ENCODE results near the gene TNPO2.
A peak's percentile ranks its signal among the peaks of the same experiment; 100 is the strongest.
"Not testable (repeated sequence)": the region's sequence is repeated elsewhere in the genome, so short reads cannot be mapped to it uniquely, and the experiment has no call there.

The TNPO2 gene

GRCh38 chr19:12736995-12737834 lies 13.5 kb upstream of the TNPO2 start, which contains the start of gene GET3:
Gene GET3, plus strand, starts transcription at chr19:12737497. Its CDS starts 9 bp downstream, at chr19:12737506.
- DNase-seq, result peak; percentile 99

GRCh38 chr19:12733369-12734214 lies 9.9 kb upstream of the TNPO2 start:
- DNase-seq, result no peak

- no peak for DNase-seq
These were observed 7.6 kb upstream of the TNPO2 start for GRCh38 chr19:12731337-12731736.

- no peak for DNase-seq
These were observed 6.3 kb upstream of the TNPO2 start for GRCh38 chr19:12730064-12730463.

- DNase-seq, result no peak
These were observed 4.2 kb upstream of the TNPO2 start for GRCh38 chr19:12727745-12728433.

- DNase-seq, result no peak
These were observed 3.2 kb upstream of the TNPO2 start for GRCh38 chr19:12726988-12727316.

- not testable (repeated sequence) for DNase-seq
These were observed 1.9 kb upstream of the TNPO2 start for GRCh38 chr19:12725612-12726011.

GRCh38 chr19:12723381-12723640 lies 421 bp downstream of the TNPO2 start:
- DNase-seq, result no peak

GRCh38 chr19:12722566-12723380 lies 959 bp downstream of the TNPO2 start:
- peak; percentile 99 for DNase-seq

GRCh38 chr19:12721656-12722565 lies 1.8 kb downstream of the TNPO2 start:
- peak; percentile 36 for DNase-seq

- DNase-seq, result no peak
These were observed 2.7 kb downstream of the TNPO2 start for GRCh38 chr19:12720851-12721655.

- no peak for DNase-seq
These were observed 3.4 kb downstream of the TNPO2 start for GRCh38 chr19:12720296-12720695.

GRCh38 chr19:12715929-12716328 lies 7.8 kb downstream of the TNPO2 start:
- DNase-seq, result no peak

GRCh38 chr19:12715102-12715501 lies 8.6 kb downstream of the TNPO2 start:
- DNase-seq, result no peak

GRCh38 chr19:12713304-12713703 lies 10.4 kb downstream of the TNPO2 start:
- not testable (repeated sequence) for DNase-seq

GRCh38 chr19:12712077-12712476 lies 11.7 kb downstream of the TNPO2 start:
- not testable (repeated sequence) for DNase-seq

- no peak for DNase-seq
These were observed 12.5 kb downstream of the TNPO2 start for GRCh38 chr19:12711187-12711586.

GRCh38 chr19:12708641-12709040 lies 15.1 kb downstream of the TNPO2 start:
- no peak for DNase-seq

GRCh38 chr19:12706332-12706718 lies 17.4 kb downstream of the TNPO2 start:
- DNase-seq, result no peak

GRCh38 chr19:12705654-12706331 lies 17.9 kb downstream of the TNPO2 start:
- no peak for DNase-seq
